Stimulated activated memory B cell treated with anti-CD40 and anti-IgM and Interleukin-4, amounts not matched to agents 10 μg/mL and 1 μg/mL and 100 μg/mL, for 72 hours (primary cell): ENCODE measurements around the gene CPEB3.

Experiments
- ATAC-seq: fragments of 150-1000 bp; cut with Tn5 transposase; 2 replicates; pipeline ENCODE4 v1.10.0; 2021
- H3K27ac Mint-ChIP-seq: one replicate; pipeline ENCODE4 v1.8.0; 2022; ENCODE audit warnings: mild to moderate bottlenecking, mixed read lengths
- H3K27me3 Mint-ChIP-seq: one replicate; pipeline ENCODE4 v1.8.0; 2022; ENCODE audit warnings: mixed read lengths
- H3K36me3 Mint-ChIP-seq: one replicate; pipeline ENCODE4 v1.8.0; 2022; ENCODE audit warnings: mixed read lengths
- H3K4me1 Mint-ChIP-seq: one replicate; pipeline ENCODE4 v1.8.0; 2022; ENCODE audit warnings: mixed read lengths
- H3K4me3 Mint-ChIP-seq: one replicate; pipeline ENCODE4 v1.8.0; 2022; ENCODE audit warnings: mild to moderate bottlenecking, moderate library complexity, mixed read lengths
- H3K9me3 Mint-ChIP-seq: one replicate; pipeline ENCODE4 v1.8.0; 2022; ENCODE audit warnings: mixed read lengths

CPEB3 gene

DNA sequence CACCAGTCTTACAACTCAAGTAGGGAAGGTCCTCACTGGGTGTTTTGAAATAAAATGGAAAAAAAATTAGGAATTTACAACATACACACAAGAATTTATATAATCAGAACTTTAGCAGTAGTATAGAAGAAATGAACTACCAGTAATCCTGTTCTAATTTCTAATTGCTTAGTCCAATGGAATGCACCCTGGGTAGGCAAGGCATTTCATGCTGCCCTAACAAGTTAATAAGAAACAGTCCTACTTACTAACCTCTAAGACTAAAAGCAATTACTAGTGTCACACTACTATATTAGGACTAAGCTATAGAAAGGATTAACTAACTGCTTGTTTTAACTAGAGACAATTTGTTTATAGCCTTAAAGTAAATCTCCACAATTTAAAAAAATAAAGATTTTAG is 209.2 kb downstream of the CPEB3 start:
- H3K36me3 Mint-ChIP-seq = peaks cover 42% of the 10 kb centered on the region
- no peak for ATAC-seq
- no peaks in the 10 kb centered on the region for H3K27me3 Mint-ChIP-seq
- no peaks in the 10 kb centered on the region for H3K4me1 Mint-ChIP-seq
- H3K9me3 Mint-ChIP-seq = no peaks in the 10 kb centered on the region
- H3K27ac Mint-ChIP-seq = no peak overlapping the region
- no peak overlapping the region for H3K4me3 Mint-ChIP-seq

DNA sequence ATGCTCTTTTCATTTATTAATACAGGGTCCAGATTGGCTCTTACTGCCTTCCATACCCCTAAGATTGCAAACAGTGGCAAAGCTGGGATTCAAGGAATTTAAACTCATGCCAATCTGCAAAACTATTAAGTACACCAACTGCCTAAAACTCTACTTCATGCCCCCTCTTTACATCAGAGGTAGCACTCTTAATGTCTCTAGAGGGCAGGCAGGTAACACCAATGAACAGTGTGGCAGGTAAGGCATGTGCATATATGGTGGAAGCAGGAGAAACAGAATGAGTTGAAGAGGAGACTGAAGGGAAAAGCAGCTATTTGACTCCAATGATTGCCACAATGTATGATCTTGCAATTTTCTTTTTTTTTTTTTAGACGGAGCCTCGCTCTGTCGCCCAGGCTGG is 210.6 kb downstream of the CPEB3 start:
- Mint-ChIP-seq H3K27me3 (no peaks in the 10 kb centered on the region), H3K4me3 (no peak overlapping the region), H3K9me3 (no peaks in the 10 kb centered on the region), H3K4me1 (no peaks in the 10 kb centered on the region), H3K36me3 (peaks cover 46% of the 10 kb centered on the region), H3K27ac (no peak overlapping the region)
- no peak for ATAC-seq

DNA sequence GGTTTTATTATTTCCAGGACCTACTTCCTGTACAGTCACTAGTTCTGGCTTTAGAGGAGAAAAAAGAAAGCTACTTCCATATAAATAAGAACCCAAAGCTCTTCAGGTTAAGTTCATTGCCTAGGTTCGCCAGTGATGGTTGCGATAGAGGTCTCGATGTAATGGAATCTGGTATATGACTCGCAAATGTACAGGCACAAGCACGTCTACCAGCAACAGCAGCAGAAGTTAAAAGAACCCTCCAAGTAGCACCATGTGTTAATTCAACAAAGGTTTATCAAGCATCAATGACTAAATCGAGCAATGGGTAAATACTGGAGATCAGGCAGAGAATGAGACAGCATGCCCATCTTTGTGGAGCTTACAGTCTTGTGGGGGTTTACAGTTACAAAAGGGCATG is 211.9 kb downstream of the CPEB3 start:
- no peaks in the 10 kb centered on the region for H3K9me3 Mint-ChIP-seq
- ATAC-seq = no peak
- no peaks in the 10 kb centered on the region for H3K27me3 Mint-ChIP-seq
- no peak overlapping the region for H3K27ac Mint-ChIP-seq
- no peak overlapping the region for H3K4me3 Mint-ChIP-seq
- H3K4me1 Mint-ChIP-seq = no peaks in the 10 kb centered on the region
- peaks cover 52% of the 10 kb centered on the region for H3K36me3 Mint-ChIP-seq

DNA sequence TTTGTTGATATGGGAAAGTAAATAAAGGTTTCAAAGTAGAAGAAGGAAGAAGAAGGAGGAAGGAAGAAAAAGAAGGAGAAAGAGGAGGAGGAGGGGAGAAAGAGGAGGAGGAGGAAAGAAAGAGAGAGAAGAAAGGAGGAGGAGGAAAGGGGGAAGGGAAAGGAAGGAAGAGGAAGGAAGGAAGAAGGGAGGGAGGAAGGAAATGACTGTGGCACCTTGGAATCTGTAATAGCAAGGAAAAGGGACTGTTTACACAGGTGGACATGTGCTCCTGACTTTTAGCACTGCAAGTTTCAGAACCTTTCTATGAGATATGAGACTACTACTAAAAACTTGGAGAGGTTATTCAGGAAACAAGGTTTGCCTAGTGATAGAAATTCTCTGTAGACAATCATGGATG is 214.2 kb downstream of the CPEB3 start:
- no peaks in the 10 kb centered on the region for H3K9me3 Mint-ChIP-seq
- H3K27me3 Mint-ChIP-seq = no peaks in the 10 kb centered on the region
- no peak overlapping the region for H3K4me3 Mint-ChIP-seq
- peaks cover 52% of the 10 kb centered on the region for H3K36me3 Mint-ChIP-seq
- H3K27ac Mint-ChIP-seq = no peak overlapping the region
- no peaks in the 10 kb centered on the region for H3K4me1 Mint-ChIP-seq
- ATAC-seq = no peak

DNA sequence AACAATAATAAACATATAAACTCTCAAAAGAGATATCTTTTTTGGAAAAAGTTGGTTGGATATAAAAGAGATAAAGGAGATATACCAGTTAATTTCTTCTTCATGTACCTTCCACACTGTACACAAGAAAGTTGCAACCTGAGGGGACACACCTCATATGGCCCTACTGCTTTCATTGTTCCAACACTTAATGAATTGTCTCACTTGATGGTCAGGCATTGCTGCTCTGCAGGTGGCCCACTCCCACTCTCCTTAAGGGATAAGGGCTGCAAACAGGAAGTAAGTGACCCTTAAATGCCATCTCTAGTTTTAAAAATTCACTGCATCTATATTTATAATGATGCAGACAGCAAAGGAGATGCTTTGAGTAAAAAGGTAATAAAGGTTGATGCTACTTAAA is 215.0 kb downstream of the CPEB3 start:
- no peaks in the 10 kb centered on the region for H3K27me3 Mint-ChIP-seq
- no peak overlapping the region for H3K4me3 Mint-ChIP-seq
- H3K36me3 Mint-ChIP-seq = peaks cover 45% of the 10 kb centered on the region
- no peaks in the 10 kb centered on the region for H3K4me1 Mint-ChIP-seq
- H3K9me3 Mint-ChIP-seq = no peaks in the 10 kb centered on the region
- H3K27ac Mint-ChIP-seq = no peak overlapping the region
- no peak for ATAC-seq

DNA sequence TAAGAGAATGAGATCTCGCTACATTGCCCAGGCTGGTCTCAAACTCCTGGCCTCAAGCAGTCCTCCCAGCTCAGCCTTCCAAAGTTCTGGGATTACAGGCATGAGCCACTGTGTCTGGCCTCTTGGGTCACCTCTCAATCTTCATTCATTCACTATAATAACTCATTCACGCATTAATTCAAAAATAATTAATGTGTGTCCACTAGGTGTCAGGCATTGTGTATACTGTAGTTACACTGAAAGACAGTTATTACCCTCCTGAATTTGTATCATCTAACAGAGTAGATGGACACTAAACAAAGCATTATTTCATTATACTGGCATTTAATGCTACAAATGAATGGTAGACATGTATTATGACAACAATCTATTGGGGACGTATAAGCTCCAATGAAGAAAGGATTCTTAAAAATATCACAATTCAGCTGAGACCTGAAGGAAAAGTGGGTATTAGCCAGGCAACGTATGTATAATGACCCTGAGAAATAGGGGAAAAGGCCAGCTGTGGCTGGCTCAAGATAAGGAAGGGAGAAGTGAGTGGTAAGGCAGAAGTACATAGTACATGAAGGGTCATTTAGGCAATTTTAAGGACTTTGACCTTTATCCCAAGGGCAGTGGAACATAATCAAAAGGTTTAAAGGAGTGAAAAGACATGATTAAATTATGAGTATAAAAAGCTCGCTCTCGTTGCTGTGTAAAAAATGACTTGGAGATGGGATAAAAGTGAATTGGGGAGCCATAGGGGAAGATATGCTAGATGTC is 216.6 kb downstream of the CPEB3 start:
- no peaks in the 10 kb centered on the region for H3K9me3 Mint-ChIP-seq
- H3K4me1 Mint-ChIP-seq = no peaks in the 10 kb centered on the region
- no peak for ATAC-seq
- no peaks in the 10 kb centered on the region for H3K27me3 Mint-ChIP-seq
- H3K36me3 Mint-ChIP-seq = peaks cover 36% of the 10 kb centered on the region
- no peak overlapping the region for H3K27ac Mint-ChIP-seq
- no peak overlapping the region for H3K4me3 Mint-ChIP-seq

DNA sequence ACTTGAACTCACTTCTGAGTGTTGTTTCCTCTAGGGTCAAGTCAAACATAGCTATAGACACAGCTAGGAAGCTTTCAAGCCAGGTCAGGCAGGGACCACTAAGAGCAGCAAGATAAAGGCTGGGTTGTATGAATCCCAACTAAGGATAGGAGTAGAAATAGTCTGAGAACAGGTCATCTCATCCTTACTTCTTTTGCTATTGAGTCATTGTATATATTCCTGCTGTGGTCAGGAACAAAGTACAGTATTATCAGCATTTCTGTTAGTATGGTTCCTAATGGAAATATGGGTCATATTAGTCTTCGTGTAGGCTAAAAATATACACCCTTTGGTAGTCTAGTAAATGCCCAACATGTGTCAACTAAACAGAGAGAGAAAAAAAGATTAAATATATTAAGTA is 222.0 kb downstream of the CPEB3 start:
- ATAC-seq = no peak

DNA sequence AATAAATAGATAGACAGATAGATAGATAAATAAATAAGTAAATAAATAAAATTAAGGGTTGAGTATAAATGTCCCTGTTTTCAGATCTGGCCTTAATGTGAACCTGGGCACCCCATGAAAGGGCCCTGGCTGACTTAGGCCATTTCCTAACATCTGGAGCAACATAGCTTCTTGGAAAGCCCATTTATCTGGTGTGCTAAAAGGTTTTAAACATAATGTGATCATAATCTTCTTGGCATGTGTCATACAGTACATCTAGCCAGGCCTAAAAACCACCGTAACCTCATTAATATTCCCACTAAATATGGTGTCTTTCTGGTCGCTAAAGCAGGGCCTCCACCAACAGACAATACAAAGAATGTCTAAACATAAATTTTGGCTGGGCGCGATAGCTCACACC is 224.5 kb downstream of the CPEB3 start:
- no peak for ATAC-seq
- H3K4me3 Mint-ChIP-seq = no peak overlapping the region
- H3K27ac Mint-ChIP-seq = no peak overlapping the region
- H3K9me3 Mint-ChIP-seq = no peaks in the 10 kb centered on the region
- no peaks in the 10 kb centered on the region for H3K27me3 Mint-ChIP-seq
- peaks cover 5% of the 10 kb centered on the region for H3K36me3 Mint-ChIP-seq
- H3K4me1 Mint-ChIP-seq = no peaks in the 10 kb centered on the region

More for the DNA sequence above, 222.0 kb downstream of the CPEB3 start:
- no peaks in the 10 kb centered on the region for H3K9me3 Mint-ChIP-seq
- H3K36me3 Mint-ChIP-seq = peaks cover 5% of the 10 kb centered on the region
- H3K4me3 Mint-ChIP-seq = no peak overlapping the region
- H3K27ac Mint-ChIP-seq = no peak overlapping the region
- no peaks in the 10 kb centered on the region for H3K4me1 Mint-ChIP-seq
- no peaks in the 10 kb centered on the region for H3K27me3 Mint-ChIP-seq

DNA sequence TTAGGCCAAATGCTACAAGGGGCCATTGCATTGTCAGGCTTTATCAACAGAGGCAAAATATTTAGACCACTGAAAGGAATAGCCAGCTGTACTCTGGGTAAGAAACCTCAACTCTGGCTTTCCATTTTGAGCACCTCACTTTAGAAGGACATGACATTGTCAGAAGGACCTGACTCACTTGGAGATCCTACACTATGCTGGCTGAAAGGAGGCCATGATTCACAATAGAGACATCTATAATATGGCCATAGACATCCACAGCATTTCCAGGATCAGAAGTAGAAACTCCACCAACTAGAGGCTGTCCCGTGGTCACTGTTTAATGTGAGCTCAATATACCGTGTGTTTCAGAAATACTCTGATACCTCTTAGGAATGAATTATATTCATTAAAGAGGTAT is 226.4 kb downstream of the CPEB3 start:
- no peak for ATAC-seq
- Mint-ChIP-seq H3K27me3 (no peaks in the 10 kb centered on the region), H3K27ac (no peak overlapping the region), H3K4me1 (no peaks in the 10 kb centered on the region), H3K9me3 (no peaks in the 10 kb centered on the region), H3K4me3 (no peak overlapping the region), H3K36me3 (peaks cover 16% of the 10 kb centered on the region)

DNA sequence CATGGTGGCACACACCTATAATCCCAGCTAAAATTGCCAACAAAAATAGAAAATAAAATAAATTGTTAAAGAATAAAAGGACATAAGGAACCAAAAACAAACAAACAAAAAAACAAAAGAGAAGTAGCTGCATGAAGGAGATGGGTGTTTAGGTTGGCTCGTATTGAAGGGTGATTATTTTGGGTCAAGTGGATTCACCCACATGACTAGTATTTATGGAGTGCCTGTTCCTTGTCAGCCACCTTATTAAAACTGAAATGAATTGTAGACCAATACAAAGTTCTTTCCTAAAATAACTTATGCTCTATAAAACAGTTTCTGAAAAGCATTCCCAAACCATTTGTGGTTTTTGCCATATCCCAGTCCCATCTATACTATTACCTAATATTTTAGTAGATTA is 228.6 kb downstream of the CPEB3 start:
- no peak overlapping the region for H3K4me3 Mint-ChIP-seq
- ATAC-seq = no peak
- no peaks in the 10 kb centered on the region for H3K9me3 Mint-ChIP-seq
- no peaks in the 10 kb centered on the region for H3K4me1 Mint-ChIP-seq
- no peak overlapping the region for H3K27ac Mint-ChIP-seq
- peaks cover 15% of the 10 kb centered on the region for H3K36me3 Mint-ChIP-seq
- H3K27me3 Mint-ChIP-seq = no peaks in the 10 kb centered on the region

DNA sequence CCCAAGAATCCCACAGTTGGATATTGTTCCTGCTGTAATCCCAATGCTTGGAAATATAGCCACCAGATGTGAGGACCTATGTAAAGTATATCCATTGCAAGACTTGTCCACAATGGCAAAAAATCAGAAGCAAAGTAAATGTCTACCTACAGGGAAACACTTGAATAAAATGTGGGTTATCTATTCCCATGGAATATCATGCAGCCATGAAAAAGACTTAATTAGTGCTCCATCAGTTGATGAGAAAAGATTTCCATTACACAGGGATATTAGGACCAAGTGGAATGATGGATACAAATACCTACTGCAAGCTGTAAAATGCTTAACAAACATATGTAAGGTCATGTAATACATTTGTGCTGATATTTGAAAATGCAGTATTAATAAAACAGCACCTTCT is 236.1 kb downstream of the CPEB3 start:
- Mint-ChIP-seq H3K9me3 (no peaks in the 10 kb centered on the region), H3K36me3 (peaks cover 34% of the 10 kb centered on the region), H3K27me3 (no peaks in the 10 kb centered on the region), H3K4me1 (no peaks in the 10 kb centered on the region), H3K27ac (no peak overlapping the region), H3K4me3 (no peak overlapping the region)
- no peak for ATAC-seq

DNA sequence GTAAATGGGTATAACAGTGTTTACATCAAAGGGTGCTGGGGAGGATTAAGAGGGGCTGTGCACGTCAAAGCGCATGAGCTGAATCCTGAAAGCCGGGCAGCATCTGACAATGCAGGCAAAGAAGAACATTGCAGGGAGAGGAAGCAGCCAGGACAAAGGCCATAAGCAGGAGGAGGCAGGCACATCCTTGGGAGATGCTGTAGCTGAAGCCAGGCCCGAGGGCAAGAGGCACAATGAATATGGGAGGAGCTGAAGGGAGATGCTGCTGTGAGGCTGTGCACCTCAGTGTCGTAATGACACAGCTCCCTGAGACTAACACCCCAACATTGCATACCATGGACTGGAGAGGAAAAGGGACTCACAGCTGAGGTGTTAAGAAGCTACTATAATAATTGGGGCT is 238.1 kb downstream of the CPEB3 start:
- Mint-ChIP-seq H3K4me3 (no peak overlapping the region), H3K9me3 (no peaks in the 10 kb centered on the region), H3K4me1 (peaks cover 10% of the 10 kb centered on the region), H3K27me3 (no peaks in the 10 kb centered on the region), H3K27ac (no peak overlapping the region), H3K36me3 (peaks cover 27% of the 10 kb centered on the region)
- no peak for ATAC-seq

DNA sequence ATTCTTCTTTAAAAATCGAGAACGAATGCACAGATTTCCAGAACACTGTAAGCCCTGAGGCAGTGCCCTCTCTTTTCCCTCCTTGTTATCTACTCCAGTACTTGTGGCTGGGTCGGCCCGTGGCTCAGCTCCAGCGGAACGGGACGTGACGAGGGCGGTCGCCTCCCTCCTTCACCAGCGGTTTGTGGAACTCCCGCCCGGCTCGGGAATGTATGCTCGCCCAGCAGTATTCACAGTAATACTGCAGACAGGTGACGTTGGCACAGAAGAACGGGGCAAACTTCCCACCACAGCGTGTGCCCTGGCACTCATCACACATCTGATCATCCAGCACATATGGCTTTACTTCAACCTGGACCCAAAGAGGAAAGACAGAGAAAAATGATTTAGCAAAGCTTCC is 238.8 kb downstream of the CPEB3 start:
- Mint-ChIP-seq H3K27me3 (no peaks in the 10 kb centered on the region), H3K36me3 (peaks cover 27% of the 10 kb centered on the region), H3K4me1 (peaks cover 15% of the 10 kb centered on the region), H3K27ac (no peak overlapping the region), H3K9me3 (no peaks in the 10 kb centered on the region), H3K4me3 (no peak overlapping the region)
- no peak for ATAC-seq

DNA sequence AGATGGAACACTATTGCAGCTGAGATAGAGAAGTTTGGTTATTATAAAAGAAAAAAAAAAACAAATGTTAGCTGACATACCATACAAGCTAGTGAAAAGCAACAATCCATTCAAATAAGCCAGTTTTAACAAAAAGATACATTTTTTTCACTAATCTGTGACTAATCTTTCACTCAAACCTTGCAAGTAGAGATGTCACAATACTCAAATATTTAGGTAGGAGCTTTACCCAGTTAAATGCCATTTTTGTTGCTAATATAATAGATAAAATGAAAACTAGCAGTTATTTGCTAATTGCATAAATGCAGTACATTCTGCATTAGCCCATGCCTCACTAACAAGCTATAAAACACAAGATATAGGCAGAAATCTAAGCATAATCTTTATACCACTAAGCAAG is 243.7 kb downstream of the CPEB3 start:
- Mint-ChIP-seq H3K27me3 (no peaks in the 10 kb centered on the region), H3K4me1 (peaks cover 15% of the 10 kb centered on the region), H3K36me3 (peaks cover 3% of the 10 kb centered on the region), H3K9me3 (no peaks in the 10 kb centered on the region), H3K4me3 (no peak overlapping the region), H3K27ac (peak overlapping the region; percentile 80)
- ATAC-seq = no peak

DNA sequence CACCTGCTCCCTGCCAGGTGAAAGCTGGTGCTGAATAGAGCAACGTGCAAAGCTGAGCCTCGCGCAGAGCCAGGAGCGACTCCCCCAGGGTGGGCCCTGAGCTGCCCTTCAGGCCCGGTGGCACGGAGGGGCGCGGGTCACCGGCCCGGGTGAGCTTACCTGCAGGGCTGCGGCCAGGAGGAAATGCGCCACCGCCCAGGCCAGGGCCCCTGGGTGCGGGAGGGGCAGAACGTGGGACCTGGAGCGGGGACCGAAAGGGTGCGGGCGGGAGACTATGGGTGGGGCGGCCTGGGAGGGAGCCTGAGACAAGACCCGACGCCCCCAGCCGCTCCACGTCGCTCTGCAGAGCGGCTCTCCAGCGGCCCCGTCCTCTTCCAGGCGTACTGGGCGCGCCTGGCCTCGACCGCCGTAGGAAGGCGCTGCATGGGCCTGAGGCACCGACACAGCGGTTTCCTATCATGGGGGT is 245.2 kb downstream of the CPEB3 start:
- H3K9me3 Mint-ChIP-seq = no peaks in the 10 kb centered on the region
- H3K36me3 Mint-ChIP-seq = no peaks in the 10 kb centered on the region
- no peak overlapping the region for H3K4me3 Mint-ChIP-seq

DNA sequence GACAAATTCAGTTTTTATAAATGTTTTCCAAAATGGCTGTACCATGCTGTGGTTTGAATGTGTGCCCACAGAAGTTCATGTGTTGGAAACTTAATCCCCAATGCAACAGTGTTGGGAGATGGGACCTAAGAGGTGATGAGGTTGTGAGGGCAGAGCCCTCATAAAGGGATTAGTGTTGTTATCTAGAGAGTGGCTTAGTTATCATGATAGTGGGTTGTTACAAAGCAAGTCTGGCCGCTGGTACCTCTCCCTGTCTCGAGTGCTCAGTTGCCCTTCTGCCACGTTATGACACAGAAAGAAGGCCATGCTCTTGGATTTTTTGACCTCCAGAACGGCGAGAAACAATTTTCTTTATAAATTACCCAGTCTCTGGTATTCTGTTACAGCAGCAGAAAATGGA is 248.3 kb downstream of the CPEB3 start:
- Mint-ChIP-seq H3K4me3 (no peak overlapping the region), H3K9me3 (no peaks in the 10 kb centered on the region), H3K4me1 (peaks cover 9% of the 10 kb centered on the region), H3K36me3 (no peaks in the 10 kb centered on the region), H3K27ac (no peak overlapping the region), H3K27me3 (no peaks in the 10 kb centered on the region)
- no peak for ATAC-seq

More for the DNA sequence above, 245.2 kb downstream of the CPEB3 start:
- H3K27ac Mint-ChIP-seq = no peak overlapping the region
- peak; percentile 39 for ATAC-seq
- no peaks in the 10 kb centered on the region for H3K27me3 Mint-ChIP-seq
- H3K4me1 Mint-ChIP-seq = peaks cover 15% of the 10 kb centered on the region
